DOHH2 (cell line): ENCODE results near the gene TMEM79.

Experiments
- EZH2phosphoT487 ChIP-seq: fragments of 200-600 bp; sonication (generic); IDR thresholded peaks from 2 replicates; pipeline ENCODE4 v1.6.1; 2017; ENCODE audit warnings: borderline replicate concordance, mild to moderate bottlenecking, antibody characterized with exemption, low read length, moderate library complexity, mixed read lengths
- TF ChIP-seq, protein P1 (sequence below): fragments of 200-600 bp; sonication (generic); IDR thresholded peaks from one replicate; pipeline ENCODE4 v1.5.1; 2014; ENCODE audit warnings: antibody characterized with exemption, mild to moderate bottlenecking, low read depth, low read length; ENCODE audit not compliant: poor library complexity, severe bottlenecking

- TF ChIP-seq, protein P1, sequence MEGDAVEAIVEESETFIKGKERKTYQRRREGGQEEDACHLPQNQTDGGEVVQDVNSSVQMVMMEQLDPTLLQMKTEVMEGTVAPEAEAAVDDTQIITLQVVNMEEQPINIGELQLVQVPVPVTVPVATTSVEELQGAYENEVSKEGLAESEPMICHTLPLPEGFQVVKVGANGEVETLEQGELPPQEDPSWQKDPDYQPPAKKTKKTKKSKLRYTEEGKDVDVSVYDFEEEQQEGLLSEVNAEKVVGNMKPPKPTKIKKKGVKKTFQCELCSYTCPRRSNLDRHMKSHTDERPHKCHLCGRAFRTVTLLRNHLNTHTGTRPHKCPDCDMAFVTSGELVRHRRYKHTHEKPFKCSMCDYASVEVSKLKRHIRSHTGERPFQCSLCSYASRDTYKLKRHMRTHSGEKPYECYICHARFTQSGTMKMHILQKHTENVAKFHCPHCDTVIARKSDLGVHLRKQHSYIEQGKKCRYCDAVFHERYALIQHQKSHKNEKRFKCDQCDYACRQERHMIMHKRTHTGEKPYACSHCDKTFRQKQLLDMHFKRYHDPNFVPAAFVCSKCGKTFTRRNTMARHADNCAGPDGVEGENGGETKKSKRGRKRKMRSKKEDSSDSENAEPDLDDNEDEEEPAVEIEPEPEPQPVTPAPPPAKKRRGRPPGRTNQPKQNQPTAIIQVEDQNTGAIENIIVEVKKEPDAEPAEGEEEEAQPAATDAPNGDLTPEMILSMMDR: no peak
- TF ChIP-seq EZH2phosphoT487: no peak
These were observed 4.3 kb upstream of the TMEM79 start for GRCh38 chr1:156279837-156280236.
